ENCODE measurements around the gene CPM. TPM values are rescaled to one million over a fixed set of nuclear protein-coding genes. Genes with fewer than 3 reads are reported as not detected.

The CPM gene
- total and polyA plus RNA-seq, 8 donors: 5.7 to 103 (median 45.8) TPM

GRCh38 chr12:68950511-68950910 lies 17.5 kb upstream of the CPM start:
- 91 to 100% (median 97%) methylated on average over 4 of the region's 4 CpGs for WGBS, 5 donors

GRCh38 chr12:68945255-68945654 lies 12.3 kb upstream of the CPM start:
- DNase-seq: no peak
- TF ChIP-seq POLR2AphosphoS5 (IDR thresholded peaks at IDR 0.05) (no peak), EP300 (IDR thresholded peaks at IDR 0.05) (no peak), POLR2A (IDR thresholded peaks at IDR 0.05) (no peak), CTCF (IDR thresholded peaks at IDR 0.05) (no peak)
- peaks cover 0 to 8% (median 2%) of the 10 kb centered on the region in 4 donors for H3K4me1 ChIP-seq
- H3K27ac ChIP-seq: no peak overlapping the region
- intact Hi-C loops (cut with DNase I; ENCODE audit: low total_unique reads): no loop called here
- no peaks in the 10 kb centered on the region for H3K9me3 ChIP-seq
- H3K4me3 ChIP-seq: no peak overlapping the region
- no peaks in the 10 kb centered on the region for H3K27me3 ChIP-seq
- 63 to 87% (median 80%) methylated on average over 2 of the region's 2 CpGs for WGBS, 5 donors
- H3K36me3 ChIP-seq: no peaks in the 10 kb centered on the region

More at GRCh38 chr12:68950511-68950910, 17.5 kb upstream of the CPM start:
- no peaks in the 10 kb centered on the region for H3K9me3 ChIP-seq
- H3K36me3 ChIP-seq: no peaks in the 10 kb centered on the region
- intact Hi-C loops (cut with DNase I; ENCODE audit: low total_unique reads): no loop called here
- peaks cover 0 to 7% (median 0%) of the 10 kb centered on the region in 4 donors for H3K4me1 ChIP-seq
- DNase-seq: no peak
- no peak overlapping the region for H3K27ac ChIP-seq
- H3K4me3 ChIP-seq: no peak overlapping the region
- no peak for TF ChIP-seq EP300 (IDR thresholded peaks at IDR 0.05)
- no peak for TF ChIP-seq CTCF (IDR thresholded peaks at IDR 0.05)
- TF ChIP-seq POLR2AphosphoS5 (IDR thresholded peaks at IDR 0.05): no peak
- no peak for TF ChIP-seq POLR2A (IDR thresholded peaks at IDR 0.05)
- H3K27me3 ChIP-seq: no peaks in the 10 kb centered on the region

- no peaks in the 10 kb centered on the region for H3K27me3 ChIP-seq
- no peaks in the 10 kb centered on the region for H3K9me3 ChIP-seq
- no peak overlapping the region for H3K27ac ChIP-seq
- no peak for DNase-seq
- H3K36me3 ChIP-seq: no peaks in the 10 kb centered on the region
- 69 to 75% (median 72%) methylated on average over 5 of the region's 5 CpGs for WGBS, 5 donors
- TF ChIP-seq POLR2A (IDR thresholded peaks at IDR 0.05): no peak
- TF ChIP-seq EP300 (IDR thresholded peaks at IDR 0.05): no peak
- TF ChIP-seq POLR2AphosphoS5 (IDR thresholded peaks at IDR 0.05): no peak
- no peak for TF ChIP-seq CTCF (IDR thresholded peaks at IDR 0.05)
- peaks cover 0 to 8% (median 2%) of the 10 kb centered on the region in 4 donors for H3K4me1 ChIP-seq
- no peak overlapping the region for H3K4me3 ChIP-seq
- intact Hi-C loops (cut with DNase I; ENCODE audit: low total_unique reads): no loop called here
These were observed 11.5 kb upstream of the CPM start for GRCh38 chr12:68944296-68945076.

- WGBS, 5 donors: 32 to 56% (median 45%) methylated on average over 1 of the region's 1 CpG
- Histone ChIP-seq H3K27me3 (no peaks in the 10 kb centered on the region), H3K36me3 (no peaks in the 10 kb centered on the region), H3K4me1 (peaks cover 0 to 8% (median 2%) of the 10 kb centered on the region in 4 donors), H3K27ac (no peak overlapping the region), H3K4me3 (no peak overlapping the region), H3K9me3 (no peaks in the 10 kb centered on the region)
- no peak for DNase-seq
- TF ChIP-seq CTCF (IDR thresholded peaks at IDR 0.05): no peak
- intact Hi-C loops (cut with DNase I; ENCODE audit: low total_unique reads): no loop called here
These were observed 10.9 kb upstream of the CPM start for GRCh38 chr12:68943848-68944247.
